ENCODE measurements around the gene KIF5A.
"Not testable (repeated sequence)": the region's sequence is repeated elsewhere in the genome, so short reads cannot be mapped to it uniquely, and the experiment has no call there.

KIF5A gene

DNA sequence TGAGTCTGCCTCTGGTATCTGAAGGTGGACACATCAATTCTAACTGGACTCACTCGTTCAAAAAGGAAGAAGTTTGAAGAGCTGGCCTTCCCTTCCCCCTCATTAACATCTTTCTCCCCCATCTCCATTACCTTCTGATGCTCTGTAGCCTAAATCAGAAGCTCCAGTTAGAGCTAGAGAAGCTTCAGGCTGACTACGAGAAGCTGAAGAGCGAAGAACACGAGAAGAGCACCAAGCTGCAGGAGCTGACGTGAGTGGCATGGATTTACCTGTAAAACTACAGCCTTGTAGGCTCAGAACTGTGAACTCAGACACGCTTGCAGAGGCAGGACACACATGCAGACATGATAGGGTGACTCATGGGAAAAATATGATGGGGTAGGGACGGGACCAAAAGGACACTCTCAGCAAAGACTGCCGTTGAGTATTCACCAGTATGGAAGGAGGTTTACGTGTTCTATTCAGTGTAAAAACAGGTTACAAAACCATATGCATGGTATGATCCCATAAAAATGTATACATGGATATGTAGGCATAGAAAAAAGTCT is 26.8 kb downstream of the KIF5A start:
- H3K27me3 Mint-ChIP-seq, result peaks cover 14% of the 10 kb centered on the region
- H3K4me3 Mint-ChIP-seq, result no peak overlapping the region
- no peak for ATAC-seq
- no peak overlapping the region for H3K27ac Mint-ChIP-seq
- no peaks in the 10 kb centered on the region for H3K36me3 Mint-ChIP-seq
- no peaks in the 10 kb centered on the region for H3K4me1 Mint-ChIP-seq
- H3K9me3 Mint-ChIP-seq, result no peaks in the 10 kb centered on the region

DNA sequence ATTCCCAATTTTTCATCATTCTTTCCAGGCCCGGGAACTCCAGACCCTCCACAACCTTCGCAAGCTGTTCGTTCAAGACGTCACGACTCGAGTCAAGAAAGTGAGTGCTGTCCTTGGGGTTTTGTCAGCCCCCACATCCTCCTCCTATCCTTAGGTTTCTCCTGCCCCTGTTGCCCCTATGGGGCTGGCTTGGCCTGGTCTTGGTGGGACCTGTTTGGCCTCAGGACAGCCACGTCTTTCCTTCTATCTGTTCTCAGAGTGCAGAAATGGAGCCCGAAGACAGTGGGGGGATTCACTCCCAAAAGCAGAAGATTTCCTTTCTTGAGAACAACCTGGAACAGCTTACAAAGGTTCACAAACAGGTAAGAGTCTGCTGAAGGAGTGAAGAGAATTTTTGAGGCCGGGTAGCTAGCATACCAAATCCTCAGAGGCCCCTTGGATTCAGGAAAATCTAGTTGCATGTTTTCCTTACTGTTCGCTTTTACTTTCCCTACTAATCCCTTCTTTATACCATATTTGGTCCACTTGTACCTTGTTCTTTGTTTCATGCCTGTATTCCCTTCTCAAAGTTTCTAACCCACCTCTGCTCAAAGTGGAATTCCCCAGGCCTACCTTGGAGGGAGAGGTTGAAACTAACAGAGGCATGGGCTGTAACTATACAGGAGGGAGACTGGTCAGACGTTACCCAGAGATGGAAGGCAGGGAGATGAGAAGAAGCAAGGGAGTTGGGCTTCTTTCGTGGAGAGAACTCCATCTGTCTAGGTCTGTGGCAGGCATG is 28.3 kb downstream of the KIF5A start:
- Mint-ChIP-seq H3K4me3 (no peak overlapping the region), H3K36me3 (no peaks in the 10 kb centered on the region), H3K27me3 (peaks cover 20% of the 10 kb centered on the region), H3K4me1 (peaks cover 3% of the 10 kb centered on the region), H3K27ac (no peak overlapping the region), H3K9me3 (no peaks in the 10 kb centered on the region)
- no peak for ATAC-seq

DNA sequence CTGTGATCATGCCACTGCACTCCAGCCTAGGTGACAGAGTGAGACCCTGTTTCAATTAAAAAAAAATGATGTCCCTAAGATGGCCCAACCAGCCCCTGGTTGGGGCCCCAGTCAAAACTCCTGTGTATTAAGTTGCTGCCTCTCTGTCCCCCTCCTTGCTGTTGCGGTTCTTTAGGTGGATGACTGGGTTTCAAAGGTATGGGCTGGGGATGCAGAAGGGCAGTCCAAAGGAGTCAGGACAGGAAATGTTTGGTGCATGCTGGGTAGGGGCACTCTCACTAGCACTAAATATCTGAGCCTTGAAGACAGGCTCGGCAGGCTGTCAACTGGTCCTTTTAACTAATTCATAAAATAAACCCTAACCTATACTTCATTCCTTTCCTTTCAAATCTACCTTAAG is 29.2 kb downstream of the KIF5A start:
- no peak for ATAC-seq
- no peak overlapping the region for H3K4me3 Mint-ChIP-seq
- H3K27me3 Mint-ChIP-seq, result peaks cover 25% of the 10 kb centered on the region
- no peaks in the 10 kb centered on the region for H3K36me3 Mint-ChIP-seq
- H3K4me1 Mint-ChIP-seq, result peaks cover 7% of the 10 kb centered on the region
- H3K9me3 Mint-ChIP-seq, result no peaks in the 10 kb centered on the region
- no peak overlapping the region for H3K27ac Mint-ChIP-seq

DNA sequence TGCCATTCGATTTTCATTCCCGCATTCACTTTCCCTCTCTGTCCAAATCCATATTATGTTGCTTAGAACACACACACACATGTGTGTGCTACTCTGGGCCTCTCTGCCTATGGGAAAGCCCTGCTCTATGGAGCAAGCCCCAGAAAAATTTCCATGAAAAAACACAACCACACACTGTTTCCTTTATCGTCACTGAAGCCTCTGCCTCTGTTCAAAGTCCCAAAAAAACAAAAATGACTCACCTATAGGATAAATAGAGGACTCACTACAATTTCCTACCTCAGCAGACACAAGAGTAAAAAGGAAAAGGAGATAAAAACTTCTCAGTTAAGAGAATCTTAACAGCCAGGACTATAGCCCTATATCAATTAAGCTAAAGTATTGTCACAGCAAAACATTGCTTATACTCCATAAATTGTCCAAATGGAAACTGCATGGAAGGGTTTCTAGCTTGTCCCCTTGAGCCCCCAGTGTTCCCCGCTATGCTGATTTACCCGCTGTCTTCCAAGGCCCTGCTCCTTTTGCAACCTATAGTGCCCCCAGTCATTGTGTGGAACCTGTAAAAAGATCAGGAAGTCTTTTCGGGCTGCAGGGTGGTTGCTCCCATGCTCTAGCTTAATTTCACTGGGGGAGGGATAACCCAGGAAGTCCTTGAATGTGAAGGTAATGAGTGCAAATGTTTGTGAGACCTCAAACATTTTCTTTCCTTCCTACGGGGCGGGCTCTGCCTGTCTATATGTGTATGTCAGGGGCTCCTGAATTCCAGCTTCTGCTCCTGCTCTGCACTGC is 30.0 kb downstream of the KIF5A start:
- H3K27me3 Mint-ChIP-seq, result peaks cover 25% of the 10 kb centered on the region
- H3K9me3 Mint-ChIP-seq, result no peaks in the 10 kb centered on the region
- H3K27ac Mint-ChIP-seq, result no peak overlapping the region
- H3K4me1 Mint-ChIP-seq, result peaks cover 7% of the 10 kb centered on the region
- H3K36me3 Mint-ChIP-seq, result no peaks in the 10 kb centered on the region
- H3K4me3 Mint-ChIP-seq, result no peak overlapping the region
- no peak for ATAC-seq

DNA sequence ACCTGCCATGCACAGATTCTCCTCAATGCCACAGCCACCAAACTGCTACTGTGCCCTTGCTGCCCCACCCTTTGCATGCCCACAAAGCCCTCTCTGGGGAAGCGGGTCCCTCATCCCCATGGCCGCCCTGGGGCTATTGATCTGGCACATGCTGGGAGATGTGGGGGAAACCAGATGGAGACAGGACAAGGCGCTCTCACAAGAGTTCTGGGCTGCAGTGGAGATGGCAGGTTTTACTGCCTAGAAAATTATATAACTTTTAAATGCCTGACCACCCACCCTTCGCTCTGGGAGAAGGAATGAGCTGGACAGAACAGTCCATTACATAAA is 30.6 kb downstream of the KIF5A start:
- H3K27me3 Mint-ChIP-seq, result peaks cover 25% of the 10 kb centered on the region
- H3K9me3 Mint-ChIP-seq, result no peaks in the 10 kb centered on the region
- H3K36me3 Mint-ChIP-seq, result no peaks in the 10 kb centered on the region
- no peak overlapping the region for H3K27ac Mint-ChIP-seq
- H3K4me3 Mint-ChIP-seq, result no peak overlapping the region
- ATAC-seq, result no peak
- peaks cover 7% of the 10 kb centered on the region for H3K4me1 Mint-ChIP-seq

DNA sequence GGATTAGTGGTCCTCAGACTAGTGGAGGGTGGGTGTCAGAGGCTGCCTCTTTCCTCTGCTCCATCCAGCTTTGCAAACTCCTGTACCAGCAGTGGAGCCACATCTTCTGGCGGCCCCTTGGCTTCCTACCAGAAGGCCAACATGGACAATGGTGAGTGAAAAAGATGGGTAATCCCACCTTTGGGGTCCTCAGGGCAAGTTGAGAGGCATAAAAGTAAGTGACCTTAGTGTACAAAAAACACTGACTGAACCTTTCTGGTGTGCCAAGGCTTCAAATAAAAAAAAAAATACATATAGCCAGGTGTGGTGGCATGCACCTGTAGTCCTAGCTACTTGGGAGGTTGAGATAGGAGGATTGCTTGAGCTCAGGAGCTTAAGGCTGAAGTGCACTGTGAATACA is 32.0 kb downstream of the KIF5A start:
- no peak for ATAC-seq
- H3K4me3 Mint-ChIP-seq, result no peak overlapping the region
- H3K9me3 Mint-ChIP-seq, result no peaks in the 10 kb centered on the region
- no peak overlapping the region for H3K27ac Mint-ChIP-seq
- no peaks in the 10 kb centered on the region for H3K36me3 Mint-ChIP-seq
- H3K27me3 Mint-ChIP-seq, result peaks cover 25% of the 10 kb centered on the region
- H3K4me1 Mint-ChIP-seq, result peaks cover 7% of the 10 kb centered on the region

DNA sequence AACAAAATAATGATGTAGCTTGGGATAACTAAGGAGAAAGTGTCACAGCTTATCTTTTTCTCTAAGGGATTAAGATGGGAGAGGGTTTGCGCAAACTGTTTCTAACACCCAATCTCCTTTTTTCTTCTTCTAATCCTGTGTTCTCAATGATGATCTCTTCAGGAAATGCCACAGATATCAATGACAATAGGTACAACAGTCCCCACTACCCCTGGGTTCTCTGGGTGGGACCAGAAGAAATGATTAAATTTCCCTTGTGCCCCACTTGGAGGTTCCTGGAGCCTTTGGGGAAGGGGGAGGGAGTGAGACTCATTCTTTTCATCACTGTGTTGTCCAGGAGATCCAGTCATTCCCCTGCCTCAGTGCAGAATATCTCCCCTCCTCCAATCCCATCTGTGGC is 32.6 kb downstream of the KIF5A start:
- H3K4me3 Mint-ChIP-seq, result no peak overlapping the region

DNA sequence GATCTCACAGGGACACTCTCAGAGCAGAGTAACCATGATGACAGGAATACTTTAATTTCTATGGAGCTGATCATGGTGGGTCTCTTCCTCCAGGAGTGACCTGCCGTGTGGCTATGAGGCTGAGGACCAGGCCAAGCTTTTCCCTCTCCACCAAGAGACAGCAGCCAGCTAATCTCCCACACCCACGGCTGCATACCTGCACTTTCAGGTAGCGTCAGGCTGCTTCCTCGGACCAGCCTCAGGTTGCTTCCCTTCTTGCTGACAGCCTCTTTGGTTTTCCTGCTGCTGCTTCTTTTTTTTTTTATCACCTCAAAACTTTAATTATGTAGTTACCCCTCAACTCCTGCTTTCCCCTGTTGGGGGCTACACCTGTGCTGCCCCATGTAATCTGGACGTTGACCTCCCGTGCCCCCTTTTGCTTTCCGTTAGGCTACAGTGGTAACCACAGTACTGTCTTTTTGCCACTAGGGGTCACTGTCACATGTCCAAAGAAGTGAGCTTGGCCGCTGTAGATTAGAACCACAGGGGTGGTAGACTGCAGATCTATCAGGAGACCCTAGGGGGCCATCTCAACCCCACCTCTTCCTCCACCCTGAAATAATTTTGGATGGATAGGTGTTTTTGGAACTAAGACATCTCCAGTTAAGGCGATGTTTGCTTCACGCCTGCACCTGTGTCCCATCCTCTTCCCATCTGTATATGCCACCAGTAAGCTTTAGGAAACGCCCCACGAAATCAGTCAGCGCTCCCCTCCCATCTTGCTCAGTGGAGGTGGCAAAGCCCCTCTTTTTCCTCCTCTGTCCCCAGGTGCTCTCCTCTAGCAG is 33.4 kb downstream of the KIF5A start:
- Mint-ChIP-seq H3K9me3 (no peaks in the 10 kb centered on the region), H3K27ac (no peak overlapping the region), H3K36me3 (no peaks in the 10 kb centered on the region), H3K4me3 (no peak overlapping the region), H3K27me3 (peaks cover 25% of the 10 kb centered on the region), H3K4me1 (peaks cover 7% of the 10 kb centered on the region)
- ATAC-seq, result peak; percentile 94

More for the DNA sequence above, 32.6 kb downstream of the KIF5A start:
- Mint-ChIP-seq H3K27me3 (peaks cover 25% of the 10 kb centered on the region), H3K27ac (no peak overlapping the region), H3K4me1 (peaks cover 7% of the 10 kb centered on the region), H3K9me3 (no peaks in the 10 kb centered on the region), H3K36me3 (no peaks in the 10 kb centered on the region)
- no peak for ATAC-seq

DNA sequence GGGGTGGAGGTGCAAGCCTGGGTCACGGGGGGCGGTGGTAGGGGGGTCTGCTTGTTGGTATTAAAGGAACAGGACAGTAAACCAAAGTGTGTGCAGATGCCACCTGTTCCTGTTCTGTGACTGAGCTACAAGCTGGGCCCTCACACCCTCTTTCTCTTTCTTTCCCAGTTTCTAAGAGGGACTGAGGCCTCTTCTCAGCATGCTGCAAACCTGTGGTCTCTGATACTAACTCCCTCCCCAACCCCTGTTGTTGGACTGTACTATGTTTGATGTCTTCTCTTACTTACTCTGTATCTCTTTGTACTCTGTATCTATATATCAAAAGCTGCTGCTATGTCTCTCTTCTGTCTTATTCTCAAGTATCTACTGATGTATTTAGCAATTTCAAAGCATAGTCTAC is 34.2 kb downstream of the KIF5A start:
- peaks cover 7% of the 10 kb centered on the region for H3K4me1 Mint-ChIP-seq

DNA sequence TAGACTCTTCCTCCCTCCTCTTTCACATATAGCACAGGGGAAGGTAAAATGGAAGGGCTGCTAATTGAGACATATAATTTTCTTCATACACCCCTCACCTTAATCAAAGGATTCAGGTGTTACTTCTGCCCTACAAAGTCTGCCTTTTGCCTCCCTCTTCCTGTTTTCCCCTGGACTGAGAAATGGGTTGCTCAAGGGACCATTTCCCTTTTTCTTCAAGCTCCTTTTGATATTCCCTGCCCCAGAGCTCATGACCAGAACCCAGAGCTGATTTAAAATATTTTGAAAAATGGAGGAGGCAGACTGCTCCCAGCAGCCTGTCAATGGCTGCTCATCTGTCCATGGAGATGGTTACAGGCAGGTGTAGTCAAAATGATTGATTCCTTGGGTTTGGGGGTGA is 34.8 kb downstream of the KIF5A start:
- no peaks in the 10 kb centered on the region for H3K36me3 Mint-ChIP-seq

More for the DNA sequence above, 34.2 kb downstream of the KIF5A start:
- ATAC-seq, result no peak
- Mint-ChIP-seq H3K4me3 (no peak overlapping the region), H3K27ac (no peak overlapping the region), H3K27me3 (peaks cover 25% of the 10 kb centered on the region), H3K9me3 (no peaks in the 10 kb centered on the region), H3K36me3 (no peaks in the 10 kb centered on the region)

DNA sequence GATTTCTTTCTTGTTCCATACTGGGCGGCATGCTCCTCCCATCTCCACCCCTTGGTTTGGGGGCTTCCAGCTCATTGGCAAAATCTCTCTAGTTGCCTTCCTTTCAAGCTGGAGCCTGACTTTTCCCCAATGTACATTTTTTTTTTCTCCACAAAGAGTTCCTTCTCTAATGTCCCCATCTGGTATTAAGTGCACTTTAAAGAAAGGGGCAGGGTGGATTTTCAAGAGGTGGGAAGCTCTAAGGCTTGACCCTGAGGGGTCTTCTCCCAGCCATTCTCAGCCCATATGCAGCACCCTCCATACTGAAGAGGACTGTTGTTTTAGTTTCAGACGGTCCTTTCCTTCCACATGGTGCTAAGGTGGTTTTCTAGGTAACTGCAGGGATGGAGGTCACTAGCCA is 35.3 kb downstream of the KIF5A start:
- no peak for ATAC-seq
- Mint-ChIP-seq H3K27ac (no peak overlapping the region), H3K9me3 (no peaks in the 10 kb centered on the region), H3K27me3 (peaks cover 25% of the 10 kb centered on the region), H3K4me3 (no peak overlapping the region), H3K36me3 (no peaks in the 10 kb centered on the region), H3K4me1 (peaks cover 8% of the 10 kb centered on the region)

More for the DNA sequence above, 34.8 kb downstream of the KIF5A start:
- Mint-ChIP-seq H3K9me3 (no peaks in the 10 kb centered on the region), H3K27me3 (peaks cover 25% of the 10 kb centered on the region), H3K4me3 (no peak overlapping the region), H3K4me1 (peaks cover 7% of the 10 kb centered on the region), H3K27ac (no peak overlapping the region)
- ATAC-seq, result no peak

DNA sequence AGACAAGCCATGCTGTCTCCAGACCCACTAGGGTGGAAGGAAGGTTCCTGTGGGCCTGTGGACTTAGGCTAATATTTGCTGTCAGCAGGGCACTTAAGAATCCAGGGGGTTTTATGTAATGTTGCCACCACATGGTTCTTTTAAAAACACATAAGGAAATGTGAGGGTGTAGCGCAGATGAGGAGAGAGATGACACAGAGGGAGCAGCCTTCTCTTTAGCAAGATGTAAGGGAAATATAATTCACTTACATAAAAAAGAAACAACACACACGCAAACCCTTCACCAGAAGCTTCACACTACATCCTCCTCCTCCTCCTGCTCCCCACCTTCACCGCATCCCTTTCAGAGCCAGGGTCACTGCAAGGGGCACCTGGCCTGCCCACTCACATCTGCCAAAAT is 36.3 kb downstream of the KIF5A start:
- Mint-ChIP-seq H3K4me1 (peaks cover 13% of the 10 kb centered on the region), H3K27me3 (peaks cover 16% of the 10 kb centered on the region), H3K36me3 (no peaks in the 10 kb centered on the region), H3K27ac (no peak overlapping the region), H3K4me3 (no peak overlapping the region), H3K9me3 (no peaks in the 10 kb centered on the region)
- ATAC-seq, result no peak

DNA sequence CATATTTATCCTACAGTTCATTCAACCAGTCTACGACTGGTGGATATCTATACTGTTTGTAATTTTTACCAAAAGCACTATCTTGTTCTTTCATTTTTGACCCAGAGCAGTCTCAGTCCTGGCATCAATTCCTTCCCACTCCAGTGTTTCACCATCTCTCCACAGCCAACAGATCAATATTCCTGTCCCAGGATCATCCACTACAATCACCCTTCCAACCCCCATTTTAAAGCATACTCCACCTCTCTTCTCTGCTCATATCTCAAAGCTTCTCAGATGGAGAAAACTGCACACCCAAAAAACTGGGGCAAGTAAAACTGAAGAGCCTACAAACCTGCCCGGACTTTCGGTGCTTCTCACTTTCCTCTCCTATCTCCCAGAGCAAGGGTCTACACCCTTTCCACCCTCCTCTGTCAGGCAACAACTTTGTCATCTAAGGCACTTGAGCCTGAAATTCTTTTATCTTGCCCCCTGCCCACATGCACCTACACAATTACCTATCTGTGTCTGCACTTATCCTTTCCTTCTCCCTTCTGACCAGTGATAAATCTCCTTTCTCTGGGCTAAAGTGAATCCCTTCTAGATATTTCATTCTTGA is 37.1 kb downstream of the KIF5A start:
- no peaks in the 10 kb centered on the region for H3K9me3 Mint-ChIP-seq
- H3K27me3 Mint-ChIP-seq, result peaks cover 9% of the 10 kb centered on the region
- no peaks in the 10 kb centered on the region for H3K36me3 Mint-ChIP-seq
- H3K4me1 Mint-ChIP-seq, result peaks cover 20% of the 10 kb centered on the region
- ATAC-seq, result no peak
- H3K27ac Mint-ChIP-seq, result no peak overlapping the region
- no peak overlapping the region for H3K4me3 Mint-ChIP-seq

DNA sequence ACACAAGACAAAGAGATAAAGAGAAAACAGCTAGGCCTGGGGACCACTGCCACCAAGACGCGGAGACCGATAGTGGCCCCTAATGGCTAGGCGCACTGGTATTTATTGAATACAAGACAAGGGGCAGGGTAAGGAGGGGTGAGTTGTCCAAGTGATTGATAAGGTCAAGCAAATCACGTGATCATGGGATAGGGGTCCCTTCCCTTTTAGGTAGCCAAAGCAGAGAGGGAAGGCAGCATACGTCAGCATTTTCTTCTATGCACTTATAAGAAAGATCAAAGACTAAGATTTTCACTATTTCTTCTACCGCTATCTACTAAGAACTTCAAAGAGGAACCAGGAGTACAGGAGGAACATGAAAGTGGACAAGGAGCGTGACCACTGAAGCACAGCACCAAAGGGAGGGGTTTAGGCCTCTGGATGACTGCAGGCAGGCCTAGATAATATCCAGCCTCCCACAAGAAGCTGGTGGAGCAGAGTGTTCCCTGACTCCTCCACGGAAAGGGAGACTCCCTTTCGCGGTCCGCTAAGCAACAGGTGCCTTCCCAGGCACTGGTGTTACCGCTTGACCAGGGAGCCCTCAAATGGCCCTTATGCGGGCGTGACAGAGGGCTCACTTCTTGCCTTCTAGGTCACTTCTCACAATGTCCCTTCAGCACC is 39.2 kb downstream of the KIF5A start:
- H3K27me3 Mint-ChIP-seq, H3K9me3 Mint-ChIP-seq, H3K4me3 Mint-ChIP-seq, H3K27ac Mint-ChIP-seq, H3K36me3 Mint-ChIP-seq, ATAC-seq: not testable (repeated sequence)
- H3K4me1 Mint-ChIP-seq, result peaks cover 24% of the 10 kb centered on the region

Data from stimulated activated memory B cell treated with anti-CD40 and anti-IgM and Interleukin-4, amounts not matched to agents 10 μg/mL and 1 μg/mL and 100 μg/mL, for 72 hours (primary cell).